Peyer's patch (tissue), 4 donors: ENCODE results near the gene ACSL5. TPM values are rescaled to one million over a fixed set of nuclear protein-coding genes. Genes with fewer than 3 reads are reported as not detected.

Experiments used
- DNase-seq, 3 donors: peaks; one replicate each; pipeline ENCODE4 v3.0.0-alpha.2; 2017 to 2019
- H3K27ac ChIP-seq, 4 donors: fragments of 200-600 bp; sonication (generic); one replicate each; pipeline ENCODE4 v1.5.1; 2016 to 2019
- H3K27me3 ChIP-seq, 2 donors: fragments of 200-600 bp; sonication (generic); one replicate each; pipeline ENCODE4 v1.5.1; 2019
- H3K36me3 ChIP-seq, 3 donors: fragments of 200-600 bp; sonication (generic); one replicate each; pipeline ENCODE4 v1.5.1; 2016 to 2019
- H3K4me1 ChIP-seq, 4 donors: fragments of 200-600 bp; sonication (generic); one replicate each; pipeline ENCODE4 v1.5.1; 2016 to 2019
- H3K4me3 ChIP-seq, 4 donors: fragments of 200-600 bp; sonication (generic); 1 replicate in 3 of 4; 2 replicates in 1 of 4; pipeline ENCODE4 v1.5.1; 2016 to 2019; ENCODE audit warnings: mild to moderate bottlenecking in 1 of 4
- H3K9me3 ChIP-seq, 4 donors: fragments of 200-600 bp; sonication (generic); one replicate each; pipeline ENCODE4 v1.5.1; 2016 to 2019; ENCODE audit warnings: mild to moderate bottlenecking in 1 of 4
- CTCF ChIP-seq, 6 experiments: fragments of 450-650 bp in 4 of 6; fragments of 200-600 bp in 2 of 6; sonication (generic) in 1 of 6; IDR thresholded peaks; one replicate each; pipeline ENCODE4 v1.5.1; 2017 to 2019; ENCODE audit warnings: antibody characterized with exemption in 6 of 6, mild to moderate bottlenecking in 3 of 6, moderate library complexity in 1 of 6
- POLR2A ChIP-seq, 2 donors: fragments of 450-650 bp; IDR thresholded peaks; one replicate each; pipeline ENCODE4 v1.5.1; 2017; ENCODE audit warnings: antibody characterized with exemption in 2 of 2, mild to moderate bottlenecking in 2 of 2, moderate library complexity in 2 of 2
- total RNA-seq, 4 donors: library from RNA; depleted of rRNA; stranded (reverse); fragments of >200 nt; gene quantifications; one replicate each; pipeline ENCODE4 v1.1.0, GENCODE V29; 2016

The ACSL5 gene
- total RNA-seq, 4 donors from 2014 or later: 133 to 1,137 (median 595) TPM

- H3K4me3 ChIP-seq: no peak overlapping the region
- TF ChIP-seq POLR2A (IDR thresholded peaks at IDR 0.05) (peak in 1 of 2 donors; percentile 57), CTCF (IDR thresholded peaks at IDR 0.05) (peak in 3 of 6 experiments; percentile 48 to 61 (median 49))
- no peaks in the 10 kb centered on the region for H3K9me3 ChIP-seq
- H3K36me3 ChIP-seq: no peaks in the 10 kb centered on the region
- no peaks in the 10 kb centered on the region for H3K27me3 ChIP-seq
- peak overlapping the region in 3 of 4 donors; percentile 70 to 95 (median 87) for H3K27ac ChIP-seq
- peaks cover 0 to 43% (median 13%) of the 10 kb centered on the region in 4 donors for H3K4me1 ChIP-seq
- peak in 1 of 3 donors; percentile 79 for DNase-seq
These were observed 8.9 kb upstream of the ACSL5 start for GRCh38 chr10:112365014-112365432.

GRCh38 chr10:112365451-112365850 lies 8.5 kb upstream of the ACSL5 start:
- DNase-seq: peak in 1 of 3 donors; percentile 10
- TF ChIP-seq CTCF (IDR thresholded peaks at IDR 0.05): no peak
- Histone ChIP-seq H3K27ac (peak overlapping the region in 3 of 4 donors; percentile 42 to 95 (median 82)), H3K9me3 (no peaks in the 10 kb centered on the region), H3K4me3 (no peak overlapping the region), H3K4me1 (peaks cover 0 to 39% (median 12%) of the 10 kb centered on the region in 4 donors), H3K36me3 (no peaks in the 10 kb centered on the region), H3K27me3 (no peaks in the 10 kb centered on the region)

- Histone ChIP-seq H3K27ac (peak overlapping the region in 1 of 4 donors; percentile 95), H3K9me3 (no peaks in the 10 kb centered on the region), H3K4me3 (no peak overlapping the region), H3K36me3 (no peaks in the 10 kb centered on the region), H3K27me3 (no peaks in the 10 kb centered on the region), H3K4me1 (peaks cover 0 to 24% (median 8%) of the 10 kb centered on the region in 4 donors)
- DNase-seq: no peak
- TF ChIP-seq CTCF (IDR thresholded peaks at IDR 0.05) (no peak), POLR2A (IDR thresholded peaks at IDR 0.05) (no peak)
These were observed 6.9 kb upstream of the ACSL5 start for GRCh38 chr10:112366992-112367391.

- peak in 1 of 3 donors; percentile 41 for DNase-seq
- Histone ChIP-seq H3K4me1 (peaks cover 0 to 19% (median 7%) of the 10 kb centered on the region in 4 donors), H3K36me3 (no peaks in the 10 kb centered on the region), H3K4me3 (no peak overlapping the region), H3K27me3 (no peaks in the 10 kb centered on the region), H3K27ac (no peak overlapping the region), H3K9me3 (no peaks in the 10 kb centered on the region)
- TF ChIP-seq CTCF (IDR thresholded peaks at IDR 0.05) (no peak), POLR2A (IDR thresholded peaks at IDR 0.05) (no peak)
These were observed 6.4 kb upstream of the ACSL5 start for GRCh38 chr10:112367516-112367915.

- Histone ChIP-seq H3K4me1 (peaks cover 0 to 4% (median under 1%) of the 10 kb centered on the region in 4 donors), H3K9me3 (no peaks in the 10 kb centered on the region), H3K27ac (peak overlapping the region in 3 of 4 donors; percentile 18 to 68 (median 21)), H3K27me3 (no peaks in the 10 kb centered on the region), H3K4me3 (no peak overlapping the region), H3K36me3 (no peaks in the 10 kb centered on the region)
- DNase-seq: peak in 2 of 3 donors; percentile 33 to 38
- TF ChIP-seq POLR2A (IDR thresholded peaks at IDR 0.05): no peak
- TF ChIP-seq CTCF (IDR thresholded peaks at IDR 0.05): no peak
These were observed 4.2 kb upstream of the ACSL5 start for GRCh38 chr10:112369495-112370423.
